ENCODE data around the gene SPC24.
A peak's percentile ranks its signal among the peaks of the same experiment; 100 is the strongest.

The SPC24 gene

DNA sequence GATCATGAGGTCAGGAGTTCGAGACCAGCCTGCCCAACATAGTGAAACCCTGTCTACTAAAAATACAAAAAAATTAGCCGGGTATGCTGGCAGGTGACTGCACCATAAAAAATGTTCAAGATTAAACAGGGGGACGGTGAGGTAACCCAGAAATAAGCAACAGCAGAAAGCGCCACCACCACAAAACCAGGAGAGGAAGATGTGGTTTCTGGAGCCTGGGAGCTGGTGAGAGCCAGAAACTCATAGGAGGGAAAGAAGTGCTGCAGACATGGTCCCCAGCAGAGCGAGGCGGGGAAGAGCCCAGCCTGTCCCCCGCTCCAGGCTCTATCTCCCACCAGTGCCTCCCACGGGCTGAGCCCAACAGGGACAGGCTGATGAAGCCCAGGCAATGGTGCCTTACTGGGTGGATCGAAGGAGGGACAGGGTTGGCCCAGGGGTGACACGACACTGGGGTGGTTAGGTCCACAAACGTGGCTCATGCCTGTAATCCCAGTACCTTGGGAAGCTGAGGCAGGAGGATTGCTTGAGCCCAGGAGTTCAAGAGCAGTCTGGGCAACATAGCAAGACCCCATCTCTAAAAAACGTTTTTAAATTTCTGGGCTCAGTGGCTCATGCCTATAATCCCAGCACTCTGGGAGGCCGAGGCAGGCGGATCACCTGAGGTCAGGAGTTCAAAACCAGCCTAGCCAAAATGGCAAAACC lies 19.0 kb downstream of the SPC24 start:
- TF ChIP-seq, protein P1, sequence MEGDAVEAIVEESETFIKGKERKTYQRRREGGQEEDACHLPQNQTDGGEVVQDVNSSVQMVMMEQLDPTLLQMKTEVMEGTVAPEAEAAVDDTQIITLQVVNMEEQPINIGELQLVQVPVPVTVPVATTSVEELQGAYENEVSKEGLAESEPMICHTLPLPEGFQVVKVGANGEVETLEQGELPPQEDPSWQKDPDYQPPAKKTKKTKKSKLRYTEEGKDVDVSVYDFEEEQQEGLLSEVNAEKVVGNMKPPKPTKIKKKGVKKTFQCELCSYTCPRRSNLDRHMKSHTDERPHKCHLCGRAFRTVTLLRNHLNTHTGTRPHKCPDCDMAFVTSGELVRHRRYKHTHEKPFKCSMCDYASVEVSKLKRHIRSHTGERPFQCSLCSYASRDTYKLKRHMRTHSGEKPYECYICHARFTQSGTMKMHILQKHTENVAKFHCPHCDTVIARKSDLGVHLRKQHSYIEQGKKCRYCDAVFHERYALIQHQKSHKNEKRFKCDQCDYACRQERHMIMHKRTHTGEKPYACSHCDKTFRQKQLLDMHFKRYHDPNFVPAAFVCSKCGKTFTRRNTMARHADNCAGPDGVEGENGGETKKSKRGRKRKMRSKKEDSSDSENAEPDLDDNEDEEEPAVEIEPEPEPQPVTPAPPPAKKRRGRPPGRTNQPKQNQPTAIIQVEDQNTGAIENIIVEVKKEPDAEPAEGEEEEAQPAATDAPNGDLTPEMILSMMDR (IDR thresholded peaks at IDR 0.05), result no peak

DNA sequence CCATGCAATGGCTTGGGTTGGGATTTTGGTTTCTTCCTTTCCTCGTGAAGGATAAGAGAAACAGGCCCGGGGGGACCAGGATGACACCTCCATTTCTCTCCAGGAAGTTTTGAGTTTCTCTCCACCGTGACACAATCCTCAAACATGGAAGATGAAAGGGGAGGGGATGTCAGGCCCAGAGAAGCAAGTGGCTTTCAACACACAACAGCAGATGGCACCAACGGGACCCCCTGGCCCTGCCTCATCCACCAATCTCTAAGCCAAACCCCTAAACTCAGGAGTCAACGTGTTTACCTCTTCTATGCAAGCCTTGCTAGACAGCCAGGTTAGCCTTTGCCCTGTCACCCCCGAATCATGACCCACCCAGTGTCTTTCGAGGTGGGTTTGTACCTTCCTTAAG lies 24.1 kb downstream of the SPC24 start:
- TF ChIP-seq, protein P1 (IDR thresholded peaks at IDR 0.05), result no peak

DNA sequence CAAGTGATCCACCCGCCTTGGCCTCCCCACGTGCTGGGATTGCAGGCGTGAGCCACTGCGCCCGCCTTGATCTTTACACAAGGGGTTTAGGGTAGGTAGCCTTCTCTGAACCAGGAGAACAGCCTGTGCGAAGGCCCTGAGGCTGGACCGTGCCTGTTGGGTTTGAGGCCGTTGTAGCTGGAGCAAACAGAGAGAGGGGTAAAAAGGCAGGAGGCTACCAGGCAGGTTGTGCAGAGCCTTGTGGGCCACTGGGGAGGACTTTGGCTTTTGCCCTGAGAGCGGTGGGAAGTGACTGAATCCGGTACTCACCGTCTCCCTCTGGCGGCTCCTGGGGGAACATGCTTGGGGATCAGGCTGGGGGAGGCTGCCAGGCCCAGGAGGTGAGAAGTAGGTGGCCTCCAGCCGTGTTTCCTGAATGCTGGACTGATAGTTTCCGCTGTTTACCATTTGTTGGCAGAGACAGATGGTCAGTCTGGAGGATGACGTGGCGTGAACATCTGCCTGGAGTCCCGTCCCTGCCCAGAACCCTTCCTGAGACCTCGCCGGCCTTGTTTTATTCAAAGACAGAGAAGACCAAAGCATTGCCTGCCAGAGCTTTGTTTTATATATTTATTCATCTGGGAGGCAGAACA lies 24.6 kb downstream of the SPC24 start:
- TF ChIP-seq, protein P1 (IDR thresholded peaks at IDR 0.05), result peak; percentile 85

DNA sequence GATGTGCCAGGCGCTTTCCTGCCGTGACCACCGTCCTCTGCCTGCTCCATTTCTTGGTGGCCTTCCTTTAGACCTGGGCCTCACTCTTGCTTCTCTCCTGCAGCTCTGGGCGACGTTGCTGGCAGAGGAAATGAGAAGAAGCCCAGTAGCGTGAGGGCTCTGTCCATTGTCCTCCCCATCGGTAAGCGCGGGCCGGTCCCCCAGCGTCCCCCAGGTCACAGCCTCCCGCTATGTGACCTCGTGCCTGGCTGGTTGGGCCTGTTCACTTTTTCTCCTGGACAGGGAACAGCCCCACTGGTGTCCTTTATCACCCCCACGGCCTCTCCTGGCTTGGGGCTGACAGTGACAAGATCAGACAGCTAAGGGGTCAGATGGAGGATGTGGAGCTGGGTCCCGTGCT lies 27.7 kb downstream of the SPC24 start:
- TF ChIP-seq, protein P1 (IDR thresholded peaks at IDR 0.05), result no peak

DNA sequence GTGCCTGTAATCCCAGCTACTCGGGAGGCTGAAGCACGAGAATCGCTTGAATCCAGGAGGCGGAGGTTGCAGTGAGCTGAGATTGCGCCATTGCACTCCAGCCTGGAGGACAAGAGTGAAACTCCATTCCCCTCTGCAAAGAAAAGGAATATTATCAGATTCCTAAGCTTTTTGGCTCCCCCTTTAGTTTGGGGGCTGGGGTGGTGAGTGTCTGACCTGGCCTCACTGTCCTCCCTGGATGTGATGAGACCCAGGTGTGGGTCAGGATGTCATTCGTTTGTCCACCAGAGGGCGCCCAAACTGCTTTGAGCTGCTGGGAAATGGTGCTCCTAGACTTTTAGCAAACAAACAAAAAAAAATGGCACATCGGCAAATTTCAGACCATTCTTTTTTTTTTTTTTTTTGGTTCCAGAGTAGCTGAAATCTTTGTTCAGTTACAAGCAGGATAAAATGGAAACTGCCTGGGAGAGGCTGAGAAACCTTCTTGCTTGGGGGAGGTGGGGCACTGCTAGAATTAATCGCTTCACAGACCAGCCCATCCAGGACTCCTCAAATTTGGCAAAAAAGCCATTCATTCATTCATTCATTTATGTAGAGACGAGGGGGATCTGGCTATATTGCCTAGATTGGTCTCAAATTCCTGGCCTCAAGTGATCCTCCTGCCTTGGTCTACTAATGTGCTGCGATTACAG lies 29.4 kb downstream of the SPC24 start:
- TF ChIP-seq, protein P1 (IDR thresholded peaks at IDR 0.05), result peak; percentile 91

DNA sequence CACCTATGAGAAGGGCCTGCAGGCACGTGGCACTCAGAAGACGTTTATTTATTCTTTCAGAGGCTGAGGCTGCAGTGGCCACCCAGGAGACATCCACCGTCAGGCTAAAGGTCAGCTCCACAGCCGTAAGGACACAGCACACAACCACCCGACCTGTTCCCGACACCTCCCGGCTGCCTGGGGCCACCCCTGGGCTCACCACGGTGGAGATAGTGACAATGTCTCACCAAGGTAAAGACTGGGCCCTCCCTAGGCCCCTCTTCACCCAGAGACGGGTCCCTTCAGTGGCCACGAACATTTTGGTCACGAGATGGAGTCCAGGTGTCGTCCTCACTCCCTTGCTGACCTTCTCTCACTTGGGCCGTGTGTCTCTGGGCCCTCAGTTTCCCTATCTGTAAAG lies 32.5 kb downstream of the SPC24 start:
- TF ChIP-seq, protein P1 (IDR thresholded peaks at IDR 0.05), result no peak

DNA sequence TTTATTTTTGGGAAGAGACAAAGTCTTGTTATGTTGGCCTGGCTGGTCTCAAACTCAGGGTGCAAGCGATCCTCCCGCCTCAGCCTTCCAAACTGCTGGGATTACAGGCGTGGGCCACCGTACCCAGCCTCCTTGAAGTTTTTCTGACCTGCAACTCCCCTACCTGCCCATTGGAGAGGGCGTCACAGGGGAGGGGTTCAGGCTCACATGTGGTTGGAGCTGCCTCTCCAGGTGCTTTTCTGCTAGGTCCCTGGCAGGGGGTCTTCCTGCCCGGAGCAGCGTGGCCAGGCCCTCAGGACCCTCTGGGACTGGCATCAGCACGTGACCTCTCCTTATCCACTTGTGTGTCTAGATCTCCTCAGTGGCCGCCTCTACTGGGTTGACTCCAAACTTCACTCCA lies 39.1 kb downstream of the SPC24 start:
- TF ChIP-seq, protein P1 (IDR thresholded peaks at IDR 0.05), result no peak
